Upper lobe of left lung (tissue), 6 donors: Measurements from ENCODE around the gene ETS1. TPM values are rescaled to one million over a fixed set of nuclear protein-coding genes. Genes with fewer than 3 reads are reported as not detected.

ENCODE experiments used
- ATAC-seq, 2 donors: fragments of 200-7000 bp; cut with Tn5 transposase; one replicate each; pipeline ENCODE4 v1.9.1; 2022; ENCODE audit warnings: mild to moderate bottlenecking in 2 of 2, moderate library complexity in 2 of 2; ENCODE audit not compliant: low FRiP score in 2 of 2
- DNase-seq, 2 donors: peaks; one replicate each; pipeline ENCODE4 v3.0.0-alpha.2; 2019 to 2020
- H3K27ac ChIP-seq, 4 donors: fragments of 200-600 bp; sonication (generic); one replicate each; pipeline ENCODE4 v1.5.1; 2016 to 2019
- H3K27me3 ChIP-seq, 4 donors: fragments of 200-600 bp; sonication (generic); one replicate each; pipeline ENCODE4 v1.5.1; 2017 to 2019
- H3K36me3 ChIP-seq, 4 donors: fragments of 200-600 bp; sonication (generic); one replicate each; pipeline ENCODE4 v1.5.1; 2016 to 2019
- H3K4me1 ChIP-seq, 4 donors: fragments of 200-600 bp; sonication (generic); one replicate each; pipeline ENCODE4 v1.5.1; 2018 to 2019
- H3K4me3 ChIP-seq, 4 donors: fragments of 200-600 bp; sonication (generic); one replicate each; pipeline ENCODE4 v1.5.1; 2017 to 2019; ENCODE audit warnings: mild to moderate bottlenecking in 2 of 4, moderate library complexity in 1 of 4
- H3K9me3 ChIP-seq, 4 donors: fragments of 200-600 bp; sonication (generic); one replicate each; pipeline ENCODE4 v1.5.1; 2018 to 2019
- CTCF ChIP-seq, 6 experiments: fragments of 450-650 bp in 4 of 6; fragments of 200-600 bp in 2 of 6; sonication (generic) in 2 of 6; IDR thresholded peaks; one replicate each; pipeline ENCODE4 v1.5.1; 2016 to 2019; ENCODE audit warnings: antibody characterized with exemption in 6 of 6
- EP300 ChIP-seq, 4 donors: sonication (generic); formaldehyde crosslinking; IDR thresholded peaks; one replicate each; pipeline ENCODE4 v1.5.1; 2017; ENCODE audit warnings: antibody characterized with exemption in 4 of 4, control low read depth in 2 of 4
- POLR2A ChIP-seq, 4 donors: fragments of 450-650 bp; IDR thresholded peaks; one replicate each; pipeline ENCODE4 v1.5.1; 2016 to 2017; ENCODE audit warnings: antibody characterized with exemption in 4 of 4, mild to moderate bottlenecking in 2 of 4
- POLR2AphosphoS5 ChIP-seq, 2 donors: sonication (generic); formaldehyde crosslinking; IDR thresholded peaks; one replicate each; pipeline ENCODE4 v1.5.1; 2017; ENCODE audit warnings: antibody characterized with exemption in 2 of 2
- WGBS, 2 donors: methylation state at CpG; one replicate each; pipeline ENCODE4 v1.1.5; 2017 to 2018; 5-methylcytosine and 5-hydroxymethylcytosine counted together
- total RNA-seq, 6 donors: library from RNA; depleted of rRNA in 4 of 6; stranded (reverse); fragments of >200 nt in 4 of 6; gene quantifications; one replicate each; pipeline versions ENCODE4 v1.1.0 to v1.2.1, GENCODE V29; 2016 to 2021
- donor health status: DM: no; HTN: no; CAD: no; lungs with moderate emphysema.
- donor health status: DM: no; HTN: yes; CAD: no; lungs with severe emphysema.

The ETS1 gene
- total RNA-seq, 6 donors from 2014 or later = 29.3 to 107 (median 79.0) TPM

- peak overlapping the region in 2 of 4 donors; percentile 8 to 43 for H3K27ac ChIP-seq
- no peak for DNase-seq
- peaks cover 0 to 8% (median 2%) of the 10 kb centered on the region in 4 donors for H3K4me1 ChIP-seq
- H3K36me3 ChIP-seq = no peaks in the 10 kb centered on the region
- 46 to 57% methylated on average over 3 to 7 of the region's 7 CpGs for WGBS, 2 donors
- TF ChIP-seq POLR2A (IDR thresholded peaks at IDR 0.05) (no peak), CTCF (IDR thresholded peaks at IDR 0.05) (no peak), POLR2AphosphoS5 (IDR thresholded peaks at IDR 0.05) (no peak), EP300 (IDR thresholded peaks at IDR 0.05) (no peak)
- ATAC-seq = no peak
- H3K27me3 ChIP-seq = no peaks in the 10 kb centered on the region
- no peak overlapping the region for H3K4me3 ChIP-seq
- no peaks in the 10 kb centered on the region for H3K9me3 ChIP-seq
Measured at GRCh38 chr11:128616161-128616560, 28.8 kb upstream of the ETS1 start.

GRCh38 chr11:128615612-128616011 lies 28.3 kb upstream of the ETS1 start:
- DNase-seq = no peak
- Histone ChIP-seq H3K27ac (peak overlapping the region in 2 of 4 donors; percentile 8 to 43), H3K4me3 (no peak overlapping the region), H3K4me1 (peaks cover 4 to 13% (median 8%) of the 10 kb centered on the region in 4 donors), H3K27me3 (no peaks in the 10 kb centered on the region), H3K36me3 (no peaks in the 10 kb centered on the region), H3K9me3 (no peaks in the 10 kb centered on the region)
- TF ChIP-seq EP300 (IDR thresholded peaks at IDR 0.05) = no peak
- no peak for TF ChIP-seq CTCF (IDR thresholded peaks at IDR 0.05)
- no peak for TF ChIP-seq POLR2A (IDR thresholded peaks at IDR 0.05)
- ATAC-seq = no peak
- WGBS, 2 donors = 85 to 94% methylated on average over 7 of the region's 7 CpGs

GRCh38 chr11:128615076-128615475 lies 27.7 kb upstream of the ETS1 start:
- no peak overlapping the region for H3K27ac ChIP-seq
- ATAC-seq = no peak
- H3K36me3 ChIP-seq = no peaks in the 10 kb centered on the region
- peaks cover 6 to 16% (median 9%) of the 10 kb centered on the region in 4 donors for H3K4me1 ChIP-seq
- WGBS, 2 donors = 71 to 75% methylated on average over 11 of the region's 11 CpGs
- no peaks in the 10 kb centered on the region for H3K27me3 ChIP-seq
- no peaks in the 10 kb centered on the region for H3K9me3 ChIP-seq
- H3K4me3 ChIP-seq = no peak overlapping the region
- TF ChIP-seq CTCF (IDR thresholded peaks at IDR 0.05) (no peak), POLR2AphosphoS5 (IDR thresholded peaks at IDR 0.05) (no peak), EP300 (IDR thresholded peaks at IDR 0.05) (no peak), POLR2A (IDR thresholded peaks at IDR 0.05) (no peak)
- no peak for DNase-seq

GRCh38 chr11:128614026-128614425 lies 26.7 kb upstream of the ETS1 start:
- DNase-seq = no peak
- 62 to 92% methylated on average over 6 of the region's 6 CpGs for WGBS, 2 donors

More at GRCh38 chr11:128614026-128614425, 26.7 kb upstream of the ETS1 start:
- no peak overlapping the region for H3K27ac ChIP-seq
- no peak for ATAC-seq
- no peaks in the 10 kb centered on the region for H3K36me3 ChIP-seq
- TF ChIP-seq POLR2AphosphoS5 (IDR thresholded peaks at IDR 0.05) (no peak), CTCF (IDR thresholded peaks at IDR 0.05) (no peak), POLR2A (IDR thresholded peaks at IDR 0.05) (no peak), EP300 (IDR thresholded peaks at IDR 0.05) (no peak)
- peaks cover 6 to 16% (median 9%) of the 10 kb centered on the region in 4 donors for H3K4me1 ChIP-seq
- H3K4me3 ChIP-seq = no peak overlapping the region
- H3K27me3 ChIP-seq = no peaks in the 10 kb centered on the region
- no peaks in the 10 kb centered on the region for H3K9me3 ChIP-seq
